Effector CD4-positive, alpha-beta T cell (primary cell): ENCODE data around the gene R3HCC1L.
"Not testable (repeated sequence)": the region's sequence is repeated elsewhere in the genome, so short reads cannot be mapped to it uniquely, and the experiment has no call there.

Source experiments
- DNase-seq: peaks from one replicate; pipeline ENCODE4 v3.0.0-alpha.2; 2020

The R3HCC1L gene

GRCh38 chr10:98133075-98133752, 1.2 kb upstream of the R3HCC1L start:
- DNase-seq, result not testable (repeated sequence)

GRCh38 chr10:98134117-98134430, 383 bp upstream of the R3HCC1L start:
- DNase-seq, result no peak

GRCh38 chr10:98135222-98135899, 904 bp downstream of the R3HCC1L start:
- DNase-seq, result no peak

- not testable (repeated sequence) for DNase-seq
These were observed 2.3 kb downstream of the R3HCC1L start for GRCh38 chr10:98136775-98137174.

GRCh38 chr10:98138031-98138430, 3.6 kb downstream of the R3HCC1L start:
- DNase-seq, result no peak

- no peak for DNase-seq
These were observed 5.0 kb downstream of the R3HCC1L start for GRCh38 chr10:98139431-98139830.

- DNase-seq, result no peak
These were observed 7.1 kb downstream of the R3HCC1L start for GRCh38 chr10:98141484-98142073.

GRCh38 chr10:98144985-98145384, 10.5 kb downstream of the R3HCC1L start:
- DNase-seq, result no peak

- DNase-seq, result no peak
These were observed 15.4 kb downstream of the R3HCC1L start for GRCh38 chr10:98149858-98150257.

GRCh38 chr10:98150544-98150943, 16.1 kb downstream of the R3HCC1L start:
- no peak for DNase-seq

GRCh38 chr10:98152778-98153177, 18.3 kb downstream of the R3HCC1L start:
- DNase-seq, result not testable (repeated sequence)

- not testable (repeated sequence) for DNase-seq
These were observed 18.9 kb downstream of the R3HCC1L start for GRCh38 chr10:98153213-98153958.

GRCh38 chr10:98154076-98154475, 19.6 kb downstream of the R3HCC1L start:
- no peak for DNase-seq

GRCh38 chr10:98158576-98158975, 24.1 kb downstream of the R3HCC1L start:
- DNase-seq, result no peak

- no peak for DNase-seq
These were observed 29.5 kb downstream of the R3HCC1L start for GRCh38 chr10:98163941-98164340.

GRCh38 chr10:98167191-98167590, 32.7 kb downstream of the R3HCC1L start:
- no peak for DNase-seq

GRCh38 chr10:98168147-98168546, 33.7 kb downstream of the R3HCC1L start:
- no peak for DNase-seq

GRCh38 chr10:98168766-98169165, 34.3 kb downstream of the R3HCC1L start:
- no peak for DNase-seq

- DNase-seq, result no peak
These were observed 34.9 kb downstream of the R3HCC1L start for GRCh38 chr10:98169379-98169778.

GRCh38 chr10:98170249-98171117, 36.0 kb downstream of the R3HCC1L start:
- no peak for DNase-seq

GRCh38 chr10:98172073-98172472, 37.6 kb downstream of the R3HCC1L start:
- no peak for DNase-seq

- DNase-seq, result no peak
These were observed 38.0 kb downstream of the R3HCC1L start for GRCh38 chr10:98172495-98172894.

- no peak for DNase-seq
These were observed 38.8 kb downstream of the R3HCC1L start for GRCh38 chr10:98173260-98173659.
